Retinal pigment epithelial cell (primary cell): ENCODE measurements around the gene DENND4A.

Source experiments
- DNase-seq: peaks from one replicate; pipeline ENCODE4 v3.0.0-alpha.2; 2010; ENCODE audit warnings: low read depth
- H3K4me3 ChIP-seq: 2 replicates; pipeline ENCODE4 v1.5.1; 2011; ENCODE audit warnings: mild to moderate bottlenecking, low read length, control low read depth, moderate library complexity
- TF ChIP-seq, protein P1 (sequence below): conservative IDR thresholded peaks from 2 replicates; pipeline ENCODE4 v1.5.1; 2011; ENCODE audit warnings: low read depth, low read length, control low read depth, inconsistent platforms

DENND4A gene

DNA sequence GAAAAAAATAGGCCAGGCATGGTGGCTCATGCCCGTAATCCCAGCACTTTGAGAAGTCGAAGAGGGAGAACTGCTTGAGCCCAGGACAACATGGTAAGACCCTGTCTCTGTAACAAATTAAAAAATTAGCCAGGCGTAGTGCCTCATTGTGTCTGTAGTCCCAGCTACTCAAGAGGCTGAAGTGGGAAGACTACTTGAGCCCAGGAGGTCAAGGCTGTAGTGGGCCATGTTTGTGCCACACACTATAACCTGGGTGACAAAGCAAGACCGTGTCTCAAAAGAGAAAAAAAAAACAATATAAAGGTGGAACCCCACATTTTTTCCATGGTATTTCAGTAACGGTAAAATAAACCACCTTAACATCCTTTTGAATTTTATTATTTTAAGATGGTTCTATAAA lies 69.9 kb downstream of the DENND4A start:
- DNase-seq = no peak
- TF ChIP-seq, protein P1, sequence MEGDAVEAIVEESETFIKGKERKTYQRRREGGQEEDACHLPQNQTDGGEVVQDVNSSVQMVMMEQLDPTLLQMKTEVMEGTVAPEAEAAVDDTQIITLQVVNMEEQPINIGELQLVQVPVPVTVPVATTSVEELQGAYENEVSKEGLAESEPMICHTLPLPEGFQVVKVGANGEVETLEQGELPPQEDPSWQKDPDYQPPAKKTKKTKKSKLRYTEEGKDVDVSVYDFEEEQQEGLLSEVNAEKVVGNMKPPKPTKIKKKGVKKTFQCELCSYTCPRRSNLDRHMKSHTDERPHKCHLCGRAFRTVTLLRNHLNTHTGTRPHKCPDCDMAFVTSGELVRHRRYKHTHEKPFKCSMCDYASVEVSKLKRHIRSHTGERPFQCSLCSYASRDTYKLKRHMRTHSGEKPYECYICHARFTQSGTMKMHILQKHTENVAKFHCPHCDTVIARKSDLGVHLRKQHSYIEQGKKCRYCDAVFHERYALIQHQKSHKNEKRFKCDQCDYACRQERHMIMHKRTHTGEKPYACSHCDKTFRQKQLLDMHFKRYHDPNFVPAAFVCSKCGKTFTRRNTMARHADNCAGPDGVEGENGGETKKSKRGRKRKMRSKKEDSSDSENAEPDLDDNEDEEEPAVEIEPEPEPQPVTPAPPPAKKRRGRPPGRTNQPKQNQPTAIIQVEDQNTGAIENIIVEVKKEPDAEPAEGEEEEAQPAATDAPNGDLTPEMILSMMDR = no peak
- no peak overlapping the region for H3K4me3 ChIP-seq

DNA sequence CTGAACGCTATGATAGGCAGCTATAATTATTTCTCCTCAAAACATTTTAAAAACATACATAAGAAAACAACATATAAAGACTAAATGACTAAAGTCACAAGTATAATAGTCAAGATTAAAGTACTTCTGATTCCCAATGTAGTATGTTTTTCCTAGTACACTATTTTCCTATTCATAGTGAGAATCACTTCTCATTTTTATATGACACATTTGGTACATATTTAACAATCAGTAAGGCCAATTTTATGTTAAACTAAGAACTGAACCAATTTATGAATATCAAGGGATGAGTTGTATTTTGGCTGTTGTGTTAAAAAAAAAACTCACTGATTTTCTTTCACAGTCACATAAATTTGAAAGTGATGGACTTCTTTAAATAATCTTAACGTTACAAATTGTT lies 79.7 kb downstream of the DENND4A start:
- no peak for DNase-seq
- no peak overlapping the region for H3K4me3 ChIP-seq
- TF ChIP-seq, protein P1 = no peak

DNA sequence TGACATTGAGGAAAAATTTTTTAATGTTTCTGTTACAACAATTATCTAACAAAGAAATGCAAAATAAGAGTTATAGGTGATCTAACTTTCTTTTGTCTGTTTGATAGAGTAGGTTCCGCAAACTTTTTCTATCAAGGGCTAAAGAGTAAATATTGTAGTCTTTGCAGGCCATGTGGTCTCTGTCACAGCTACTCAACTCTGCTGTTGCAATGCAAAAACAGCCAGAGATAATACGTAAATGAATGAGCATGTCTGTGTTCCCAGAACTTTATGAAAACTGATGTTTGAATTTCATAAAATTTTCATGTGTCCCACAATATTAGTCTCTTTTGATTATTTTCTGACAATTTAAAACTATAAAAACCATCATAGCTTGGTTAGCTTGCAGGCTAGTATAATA lies 97.0 kb downstream of the DENND4A start:
- H3K4me3 ChIP-seq = no peak overlapping the region
- TF ChIP-seq, protein P1 = no peak
- DNase-seq = no peak

DNA sequence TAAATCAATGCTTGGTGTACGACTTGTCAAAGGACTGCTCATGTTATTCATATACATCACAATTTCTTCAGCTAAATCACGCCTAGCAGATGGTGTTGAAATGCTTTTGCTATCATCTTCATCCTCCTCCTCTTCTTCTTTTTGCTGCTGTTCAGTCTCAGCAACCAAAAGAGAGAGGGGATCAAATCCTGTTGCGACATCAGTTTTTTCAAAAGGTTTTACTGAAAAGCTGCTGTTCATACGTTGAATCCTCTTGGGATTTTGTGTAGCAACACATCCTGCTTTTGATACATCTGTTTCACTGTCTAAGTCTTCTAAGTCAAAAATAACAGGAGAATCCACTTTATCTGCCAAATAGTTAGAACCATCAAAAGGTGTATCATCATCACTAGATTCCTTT lies 101.3 kb downstream of the DENND4A start:
- DNase-seq = no peak
- no peak overlapping the region for H3K4me3 ChIP-seq
- TF ChIP-seq, protein P1 = no peak

DNA sequence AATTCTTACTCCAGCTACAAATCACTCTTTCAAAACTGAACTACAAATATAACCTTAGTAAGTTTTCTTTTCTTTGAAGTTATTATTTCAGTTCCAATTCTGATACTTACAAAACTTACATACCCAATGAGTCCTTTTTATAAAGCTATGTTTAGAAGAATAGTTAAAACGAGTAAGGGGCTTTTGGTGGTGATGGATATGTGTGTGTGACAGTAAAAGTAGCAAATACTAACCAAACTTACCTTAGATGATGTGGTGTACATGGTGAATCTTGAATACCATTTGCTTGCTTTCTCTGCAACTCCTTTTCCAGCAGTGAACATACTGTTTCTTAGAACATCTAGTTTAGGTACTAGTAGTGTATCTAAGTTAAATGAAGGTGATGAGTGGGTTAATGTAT lies 101.9 kb downstream of the DENND4A start:
- no peak for DNase-seq
- TF ChIP-seq, protein P1 = no peak
- H3K4me3 ChIP-seq = no peak overlapping the region

DNA sequence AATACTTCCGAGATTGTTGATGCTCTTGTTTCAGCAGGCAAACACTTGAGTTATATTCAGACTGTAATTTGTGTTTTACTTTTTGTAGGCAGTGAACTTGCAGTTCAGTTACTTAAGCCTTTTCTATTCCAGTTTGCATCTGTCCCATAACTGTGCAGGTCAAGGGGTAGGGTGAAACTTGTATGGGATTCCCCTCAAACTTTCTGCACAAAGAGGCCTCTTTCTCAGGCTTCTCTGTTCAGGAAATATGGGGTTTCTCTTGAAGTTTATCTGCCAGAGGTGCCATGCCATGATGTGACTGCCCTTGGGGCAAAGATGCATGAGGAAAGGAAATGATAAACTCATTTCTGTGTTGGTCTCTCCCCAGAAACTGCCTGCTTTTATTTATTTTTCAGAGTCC lies 103.6 kb downstream of the DENND4A start:
- DNase-seq = no peak
- TF ChIP-seq, protein P1 = no peak
- no peak overlapping the region for H3K4me3 ChIP-seq

DNA sequence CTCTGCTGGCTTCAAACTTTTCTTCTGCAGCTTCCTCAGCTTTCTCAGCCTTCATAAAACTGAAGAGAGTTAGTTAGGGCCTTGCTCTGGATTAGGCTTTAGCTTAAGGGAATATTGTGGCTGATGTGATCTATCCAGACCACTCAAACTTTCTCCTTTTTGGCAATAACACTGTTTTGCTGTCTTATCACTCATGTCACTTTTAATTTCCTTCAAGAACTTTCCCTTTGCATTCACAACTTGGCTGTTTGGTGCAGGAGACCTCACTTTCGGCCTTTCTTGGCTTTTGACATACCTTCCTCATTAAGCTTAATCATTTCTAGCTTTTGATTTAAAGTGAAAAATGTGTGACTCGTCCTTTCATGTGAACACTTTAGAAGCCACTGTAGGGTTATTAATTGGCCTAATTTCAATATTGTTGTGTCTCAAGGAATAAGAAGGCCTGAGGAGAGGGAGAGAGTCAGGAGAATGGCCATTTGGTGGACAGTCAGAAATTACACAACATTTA lies 109.6 kb downstream of the DENND4A start:
- no peak for DNase-seq
- H3K4me3 ChIP-seq = no peak overlapping the region
- TF ChIP-seq, protein P1 = no peak
